Hematopoietic multipotent progenitor cell treated with erythropoietin and hydrocortisone succinate and interleukin-3 and kit ligand, for 6 days (in vitro differentiated cells): ENCODE measurements around the gene UTP14C.
A peak's percentile ranks its signal among the peaks of the same experiment; 100 is the strongest.
"Not testable (repeated sequence)": the region's sequence is repeated elsewhere in the genome, so short reads cannot be mapped to it uniquely, and the experiment has no call there.

Source experiments
- DNase-seq: peaks from one replicate; pipeline ENCODE4 v3.0.0-alpha.2; 2015

UTP14C gene

GRCh38 chr13:52004511-52005170, 19.9 kb upstream of the UTP14C start:
- peak; percentile 65 for DNase-seq

GRCh38 chr13:52005841-52006522, 18.5 kb upstream of the UTP14C start:
- no peak for DNase-seq

- no peak for DNase-seq
These were observed 17.8 kb upstream of the UTP14C start for GRCh38 chr13:52006523-52007245.

- DNase-seq: peak; percentile 63
These were observed 14.5 kb upstream of the UTP14C start for GRCh38 chr13:52009946-52010345.

- peak; percentile 58 for DNase-seq
These were observed 13.4 kb upstream of the UTP14C start, which contains the start of gene ATP7B for GRCh38 chr13:52010890-52011631. Gene ATP7B (minus strand): TSS chr13:52011450. CDS start chr13:52011337, 113 bp downstream.

- peak; percentile 99 for DNase-seq
These were observed 12.6 kb upstream of the UTP14C start, which contains the start of gene ALG11 for GRCh38 chr13:52011632-52012511. Gene ALG11 (plus strand): TSS chr13:52012398. CDS start chr13:52012419, 21 bp downstream.

GRCh38 chr13:52012512-52012836, 12.0 kb upstream of the UTP14C start:
- no peak for DNase-seq

- no peak for DNase-seq
These were observed 8.2 kb upstream of the UTP14C start for GRCh38 chr13:52016296-52016695.

GRCh38 chr13:52020191-52020590, 4.3 kb upstream of the UTP14C start:
- DNase-seq: no peak

GRCh38 chr13:52022356-52022755, 2.1 kb upstream of the UTP14C start:
- DNase-seq: peak; percentile 96

GRCh38 chr13:52025475-52026245, 1.2 kb downstream of the UTP14C start:
- DNase-seq: no peak

- peak; percentile 51 for DNase-seq
These were observed 1.7 kb downstream of the UTP14C start for GRCh38 chr13:52026246-52026626.

GRCh38 chr13:52027832-52028231, 3.3 kb downstream of the UTP14C start:
- DNase-seq: no peak

GRCh38 chr13:52029569-52029968, 5.1 kb downstream of the UTP14C start:
- no peak for DNase-seq

GRCh38 chr13:52030401-52030800, 5.9 kb downstream of the UTP14C start:
- not testable (repeated sequence) for DNase-seq

GRCh38 chr13:52033039-52033438, 8.5 kb downstream of the UTP14C start:
- DNase-seq: no peak

GRCh38 chr13:52034616-52035226, 10.2 kb downstream of the UTP14C start:
- DNase-seq: no peak

GRCh38 chr13:52036037-52036436, 11.5 kb downstream of the UTP14C start:
- no peak for DNase-seq

- DNase-seq: no peak
These were observed 19.2 kb downstream of the UTP14C start for GRCh38 chr13:52043675-52044074.

GRCh38 chr13:52047463-52047862, 23.0 kb downstream of the UTP14C start:
- DNase-seq: no peak

- no peak for DNase-seq
These were observed 24.0 kb downstream of the UTP14C start for GRCh38 chr13:52048516-52048915.
